ENCODE results near the gene TMEM72.

DNA sequence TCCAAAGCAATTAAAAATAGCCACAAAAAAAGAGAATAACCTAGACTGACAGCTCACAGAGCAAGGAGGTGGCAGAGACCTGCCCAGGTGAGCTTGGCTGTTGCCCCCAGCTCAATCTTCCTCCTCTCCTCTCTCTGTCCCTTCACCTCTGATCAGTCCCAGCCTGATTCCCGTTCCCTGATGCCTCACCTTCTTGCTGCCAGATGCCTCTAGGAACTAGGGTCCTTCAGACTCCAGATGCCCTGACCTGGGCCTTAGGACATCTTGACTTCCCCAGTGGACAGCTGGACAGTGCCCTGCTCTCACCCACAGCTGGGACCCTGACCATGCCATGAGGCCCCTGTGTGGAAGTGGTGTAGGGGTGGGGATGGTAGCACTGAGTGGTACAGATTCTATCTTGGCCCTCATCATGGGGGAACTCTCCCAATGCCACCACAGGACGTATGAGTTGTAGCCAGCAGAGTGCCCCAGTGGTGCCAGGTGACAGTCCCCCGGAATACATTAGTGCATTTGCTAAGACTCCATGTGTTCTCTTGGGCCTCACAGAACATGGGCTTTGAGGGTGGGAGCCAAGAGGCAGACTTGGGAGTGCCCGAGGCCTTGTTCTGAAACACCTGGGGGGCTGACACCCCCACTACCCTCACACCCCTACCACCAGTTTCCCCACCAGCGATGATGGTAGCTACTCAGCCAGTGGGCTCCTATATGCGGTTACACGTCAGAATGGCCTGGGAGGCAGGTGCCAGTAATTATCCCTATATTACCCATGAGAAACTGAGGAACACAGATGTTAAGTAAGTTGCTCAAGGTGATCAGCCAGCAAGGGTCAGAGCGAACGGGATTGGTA lies 65.4 kb downstream of the TMEM72 start:
- TF ChIP-seq, protein P1, sequence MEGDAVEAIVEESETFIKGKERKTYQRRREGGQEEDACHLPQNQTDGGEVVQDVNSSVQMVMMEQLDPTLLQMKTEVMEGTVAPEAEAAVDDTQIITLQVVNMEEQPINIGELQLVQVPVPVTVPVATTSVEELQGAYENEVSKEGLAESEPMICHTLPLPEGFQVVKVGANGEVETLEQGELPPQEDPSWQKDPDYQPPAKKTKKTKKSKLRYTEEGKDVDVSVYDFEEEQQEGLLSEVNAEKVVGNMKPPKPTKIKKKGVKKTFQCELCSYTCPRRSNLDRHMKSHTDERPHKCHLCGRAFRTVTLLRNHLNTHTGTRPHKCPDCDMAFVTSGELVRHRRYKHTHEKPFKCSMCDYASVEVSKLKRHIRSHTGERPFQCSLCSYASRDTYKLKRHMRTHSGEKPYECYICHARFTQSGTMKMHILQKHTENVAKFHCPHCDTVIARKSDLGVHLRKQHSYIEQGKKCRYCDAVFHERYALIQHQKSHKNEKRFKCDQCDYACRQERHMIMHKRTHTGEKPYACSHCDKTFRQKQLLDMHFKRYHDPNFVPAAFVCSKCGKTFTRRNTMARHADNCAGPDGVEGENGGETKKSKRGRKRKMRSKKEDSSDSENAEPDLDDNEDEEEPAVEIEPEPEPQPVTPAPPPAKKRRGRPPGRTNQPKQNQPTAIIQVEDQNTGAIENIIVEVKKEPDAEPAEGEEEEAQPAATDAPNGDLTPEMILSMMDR (IDR thresholded peaks at IDR 0.05) = no peak
- no peak for TF ChIP-seq POLR2A (IDR thresholded peaks at IDR 0.05)

Measured in lower leg skin (tissue), 3 donors.